Activated CD8-positive, alpha-beta memory T cell treated with anti-CD3 and anti-CD28 coated beads, Interleukin-2, amount 50 U/mL, for 24 hours (primary cell): ENCODE results near the gene ZNF441.
A peak's percentile ranks its signal among the peaks of the same experiment; 100 is the strongest.
"Not testable (repeated sequence)": the region's sequence is repeated elsewhere in the genome, so short reads cannot be mapped to it uniquely, and the experiment has no call there.

Source experiments
- DNase-seq: peaks from one replicate; pipeline ENCODE4 v3.0.0-alpha.2; 2020; ENCODE audit errors: extremely low read depth

ZNF441 gene

GRCh38 chr19:11766597-11767591 lies at the start of gene ZNF441:
ZNF441 (plus strand) TSS chr19:11767000; CDS start chr19:11767194, 194 bp downstream.
- peak; percentile 91 for DNase-seq

GRCh38 chr19:11721681-11722080 lies 45.1 kb upstream of the ZNF441 start:
- DNase-seq: no peak

- DNase-seq: no peak
Measured at GRCh38 chr19:11722414-11722813, 44.4 kb upstream of the ZNF441 start.

GRCh38 chr19:11729586-11729985 lies 37.2 kb upstream of the ZNF441 start:
- DNase-seq: no peak

GRCh38 chr19:11735375-11735774 lies 31.4 kb upstream of the ZNF441 start:
- DNase-seq: no peak

GRCh38 chr19:11736696-11737095 lies 30.1 kb upstream of the ZNF441 start:
- no peak for DNase-seq

GRCh38 chr19:11737964-11738745 lies 28.6 kb upstream of the ZNF441 start:
- no peak for DNase-seq

GRCh38 chr19:11738746-11739620 lies 27.8 kb upstream of the ZNF441 start, which contains the start of gene ZNF823:
ZNF823 (minus strand) TSS chr19:11738946; CDS start chr19:11738819, 127 bp downstream.
- peak; percentile 97 for DNase-seq

GRCh38 chr19:11745869-11746268 lies 20.9 kb upstream of the ZNF441 start:
- no peak for DNase-seq

- DNase-seq: no peak
Measured at GRCh38 chr19:11747277-11747676, 19.5 kb upstream of the ZNF441 start.

- no peak for DNase-seq
Measured at GRCh38 chr19:11749751-11750150, 17.0 kb upstream of the ZNF441 start.

GRCh38 chr19:11752244-11752736 lies 14.5 kb upstream of the ZNF441 start:
- DNase-seq: no peak

- no peak for DNase-seq
Measured at GRCh38 chr19:11754663-11755062, 12.1 kb upstream of the ZNF441 start.

- no peak for DNase-seq
Measured at GRCh38 chr19:11756965-11757364, 9.8 kb upstream of the ZNF441 start.

- no peak for DNase-seq
Measured at GRCh38 chr19:11759805-11760204, 7.0 kb upstream of the ZNF441 start.

GRCh38 chr19:11763117-11763516 lies 3.7 kb upstream of the ZNF441 start:
- no peak for DNase-seq

- DNase-seq: no peak
Measured at GRCh38 chr19:11763611-11764010, 3.2 kb upstream of the ZNF441 start.

GRCh38 chr19:11767633-11768133 lies 883 bp downstream of the ZNF441 start:
- no peak for DNase-seq

- no peak for DNase-seq
Measured at GRCh38 chr19:11769995-11770394, 3.2 kb downstream of the ZNF441 start.

GRCh38 chr19:11771520-11771919 lies 4.7 kb downstream of the ZNF441 start:
- DNase-seq: not testable (repeated sequence)

GRCh38 chr19:11776669-11777068 lies 9.9 kb downstream of the ZNF441 start:
- not testable (repeated sequence) for DNase-seq
